NCI-H345 treated with DMSO at 0.1 percent for 48 hours (cell line): Measurements from ENCODE around the gene ACTBL2.
"Not testable (repeated sequence)": the region's sequence is repeated elsewhere in the genome, so short reads cannot be mapped to it uniquely, and the experiment has no call there.

ENCODE experiments used
- DNase-seq: peaks from one replicate; lab custom pipeline; 2025; ENCODE audit not compliant: unreplicated experiment; lab: John Stamatoyannopoulos, UW

ACTBL2 gene

GRCh38 chr5:57482671-57483106, at the start of gene ACTBL2:
TSS of gene ACTBL2 (minus strand) at chr5:57482811. CDS start at chr5:57482707, 104 bp downstream.
- DNase-seq, result no peak

GRCh38 chr5:57531333-57531732, 48.7 kb upstream of the ACTBL2 start:
- no peak for DNase-seq

- DNase-seq, result no peak
These were observed 47.3 kb upstream of the ACTBL2 start for GRCh38 chr5:57529864-57530263.

GRCh38 chr5:57527870-57528269, 45.3 kb upstream of the ACTBL2 start:
- no peak for DNase-seq

GRCh38 chr5:57524348-57525060, 41.9 kb upstream of the ACTBL2 start:
- DNase-seq, result no peak

- DNase-seq, result not testable (repeated sequence)
These were observed 39.9 kb upstream of the ACTBL2 start for GRCh38 chr5:57522477-57522876.

GRCh38 chr5:57518415-57518814, 35.8 kb upstream of the ACTBL2 start:
- DNase-seq, result not testable (repeated sequence)

GRCh38 chr5:57517250-57517649, 34.6 kb upstream of the ACTBL2 start:
- DNase-seq, result no peak

GRCh38 chr5:57513785-57514184, 31.2 kb upstream of the ACTBL2 start:
- DNase-seq, result no peak

GRCh38 chr5:57511321-57511720, 28.7 kb upstream of the ACTBL2 start:
- DNase-seq, result no peak

- no peak for DNase-seq
These were observed 27.1 kb upstream of the ACTBL2 start for GRCh38 chr5:57509501-57510260.

GRCh38 chr5:57508211-57508610, 25.6 kb upstream of the ACTBL2 start:
- DNase-seq, result no peak

- DNase-seq, result no peak
These were observed 22.9 kb upstream of the ACTBL2 start for GRCh38 chr5:57505272-57506200.

GRCh38 chr5:57504357-57504756, 21.7 kb upstream of the ACTBL2 start:
- no peak for DNase-seq

GRCh38 chr5:57503433-57503832, 20.8 kb upstream of the ACTBL2 start:
- no peak for DNase-seq

- DNase-seq, result no peak
These were observed 19.0 kb upstream of the ACTBL2 start for GRCh38 chr5:57501414-57502201.

GRCh38 chr5:57499262-57500050, 16.8 kb upstream of the ACTBL2 start:
- peak; percentile 24 for DNase-seq

GRCh38 chr5:57497733-57498132, 15.1 kb upstream of the ACTBL2 start:
- no peak for DNase-seq

- DNase-seq, result peak; percentile 25
These were observed 12.9 kb upstream of the ACTBL2 start for GRCh38 chr5:57495285-57496086.
